Fibroblast of lung (primary cell): ENCODE results near the gene IFIT1. TPM values are rescaled to one million over a fixed set of nuclear protein-coding genes. Genes with fewer than 3 reads are reported as not detected.
A peak's percentile ranks its signal among the peaks of the same experiment; 100 is the strongest.

Experiments
- DNase-seq, 2 donors: peaks; one replicate each; pipeline versions ENCODE4 v3.0.0 to v3.0.0-alpha.2; 2010; ENCODE audit warnings: low read depth in 2 of 2
- H2AFZ ChIP-seq: 2 replicates; pipeline ENCODE4 v1.5.1; 2012; ENCODE audit warnings: low read length, control low read depth, inconsistent platforms
- H3K27ac ChIP-seq: 2 replicates; pipeline ENCODE4 v1.5.1; 2011; ENCODE audit warnings: low read length, control low read depth; ENCODE audit not compliant: insufficient read depth
- H3K27me3 ChIP-seq: 2 replicates; pipeline ENCODE4 v1.5.1; 2011; ENCODE audit warnings: mild to moderate bottlenecking, low read length; ENCODE audit not compliant: control insufficient read depth, insufficient read depth
- H3K36me3 ChIP-seq: 2 replicates; pipeline ENCODE4 v1.5.1; 2011; ENCODE audit warnings: low read length; ENCODE audit not compliant: control insufficient read depth, insufficient read depth
- H3K4me1 ChIP-seq: 2 replicates; pipeline ENCODE4 v1.5.1; 2011; ENCODE audit warnings: low read length; ENCODE audit not compliant: control insufficient read depth, insufficient read depth; ENCODE audit errors: extremely low read depth
- H3K4me2 ChIP-seq: 2 replicates; pipeline ENCODE4 v1.5.1; 2011; ENCODE audit warnings: low read length, control low read depth; ENCODE audit not compliant: insufficient read depth; ENCODE audit errors: extremely low read depth
- H3K4me3 ChIP-seq, 4 experiments: fragments of 200-600 bp in 1 of 4; sonication (generic) in 1 of 4; replicated peaks in 1 of 4; 2 replicates each; pipeline ENCODE4 v1.5.1; 2011 to 2016; ENCODE audit warnings: low read length in 4 of 4, low read depth in 3 of 4, mild to moderate bottlenecking in 3 of 4, control low read depth in 2 of 4, inconsistent platforms in 1 of 4, mixed read lengths in 1 of 4; ENCODE audit not compliant: insufficient read depth in 1 of 4; ENCODE audit errors: control extremely low read depth in 1 of 4
- H3K79me2 ChIP-seq: 2 replicates; pipeline ENCODE4 v1.5.1; 2012; ENCODE audit warnings: mild to moderate bottlenecking, low read length, inconsistent platforms; ENCODE audit not compliant: control insufficient read depth, insufficient read depth
- H3K9ac ChIP-seq: 2 replicates; pipeline ENCODE4 v1.5.1; 2011; ENCODE audit warnings: mild to moderate bottlenecking, low read length, control low read depth; ENCODE audit not compliant: insufficient read depth
- H3K9me3 ChIP-seq: 2 replicates; pipeline ENCODE4 v1.5.1; 2012; ENCODE audit warnings: low read depth, low read length; ENCODE audit not compliant: control insufficient read depth, insufficient read depth
- H4K20me1 ChIP-seq: 2 replicates; pipeline ENCODE4 v1.5.1; 2011; ENCODE audit warnings: low read length; ENCODE audit not compliant: control insufficient read depth, insufficient read depth; ENCODE audit errors: extremely low read depth
- EZH2 ChIP-seq: IDR thresholded peaks from 2 replicates; pipeline ENCODE4 v1.5.1; 2012; ENCODE audit warnings: low read length, control low read depth, mild to moderate bottlenecking; ENCODE audit errors: missing control alignments
- polyA plus RNA-seq, 2 donors: library from polyadenylated mRNA; depleted of rRNA in 1 of 2; stranded (reverse) in 1 of 2; unstranded in 1 of 2; fragments of >200 nt; gene quantifications; 2 replicates each; pipeline ENCODE4 v1.2.1, GENCODE V29; 2011 to 2012; ENCODE audit warnings: missing spikeins in 1 of 2
- total RNA-seq: library from RNA; depleted of rRNA; stranded (reverse); fragments of >200 nt; gene quantifications from 2 replicates; pipeline ENCODE4 v1.2.1, GENCODE V29; 2014
- TF ChIP-seq, protein P1 (sequence below), 2 donors: IDR thresholded peaks in 1 of 2; conservative IDR thresholded peaks in 1 of 2; 1 replicate in 1 of 2; 2 replicates in 1 of 2; pipeline ENCODE4 v1.5.1; 2011 to 2012; ENCODE audit warnings: low read length in 2 of 2, control low read depth in 1 of 2, inconsistent platforms in 1 of 2, low read depth in 1 of 2, mild to moderate bottlenecking in 1 of 2

The IFIT1 gene
- total and polyA plus RNA-seq, 2 donors (not counting 1 experiment from before 2014, with no cell fraction given): 25.8 to 71.4 TPM

DNA sequence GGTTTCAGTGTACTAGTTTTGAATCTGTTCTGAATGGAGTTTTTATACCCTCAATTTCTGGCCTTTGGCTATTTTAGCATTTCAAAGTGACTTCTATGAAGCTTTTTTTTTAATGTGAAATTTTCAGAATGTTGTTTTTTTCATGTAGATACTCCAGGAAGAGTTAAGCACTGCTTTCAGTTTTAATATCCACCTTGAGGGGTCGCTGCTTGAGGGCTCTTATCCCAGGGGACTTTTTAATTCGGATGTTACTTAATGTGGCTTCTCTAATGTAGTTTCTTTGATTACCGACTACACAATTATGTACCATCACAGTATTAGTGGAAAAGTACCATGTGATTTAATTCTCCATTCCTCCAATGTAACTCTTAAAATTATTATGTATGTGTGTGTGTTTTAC, 27.1 kb downstream of the IFIT1 start:
- no peak overlapping the region for H3K9ac ChIP-seq
- DNase-seq: peak; percentile 21 to 62
- peak overlapping the region in 1 of 4 experiments; percentile 35 for H3K4me3 ChIP-seq
- H3K27me3 ChIP-seq: no peaks in the 10 kb centered on the region
- no peak overlapping the region for H2AFZ ChIP-seq
- H3K4me1 ChIP-seq: peaks cover 5% of the 10 kb centered on the region
- TF ChIP-seq, protein P1, sequence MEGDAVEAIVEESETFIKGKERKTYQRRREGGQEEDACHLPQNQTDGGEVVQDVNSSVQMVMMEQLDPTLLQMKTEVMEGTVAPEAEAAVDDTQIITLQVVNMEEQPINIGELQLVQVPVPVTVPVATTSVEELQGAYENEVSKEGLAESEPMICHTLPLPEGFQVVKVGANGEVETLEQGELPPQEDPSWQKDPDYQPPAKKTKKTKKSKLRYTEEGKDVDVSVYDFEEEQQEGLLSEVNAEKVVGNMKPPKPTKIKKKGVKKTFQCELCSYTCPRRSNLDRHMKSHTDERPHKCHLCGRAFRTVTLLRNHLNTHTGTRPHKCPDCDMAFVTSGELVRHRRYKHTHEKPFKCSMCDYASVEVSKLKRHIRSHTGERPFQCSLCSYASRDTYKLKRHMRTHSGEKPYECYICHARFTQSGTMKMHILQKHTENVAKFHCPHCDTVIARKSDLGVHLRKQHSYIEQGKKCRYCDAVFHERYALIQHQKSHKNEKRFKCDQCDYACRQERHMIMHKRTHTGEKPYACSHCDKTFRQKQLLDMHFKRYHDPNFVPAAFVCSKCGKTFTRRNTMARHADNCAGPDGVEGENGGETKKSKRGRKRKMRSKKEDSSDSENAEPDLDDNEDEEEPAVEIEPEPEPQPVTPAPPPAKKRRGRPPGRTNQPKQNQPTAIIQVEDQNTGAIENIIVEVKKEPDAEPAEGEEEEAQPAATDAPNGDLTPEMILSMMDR (conservative IDR thresholded peaks at IDR 0.05 in 1 of 2, IDR thresholded peaks at IDR 0.05 in 1 of 2; ENCODE audit: low read depth in 1 of 2, low read length in 2 of 2): peak; percentile 62 to 63
- no peak for TF ChIP-seq EZH2
- H4K20me1 ChIP-seq: no peaks in the 10 kb centered on the region
- H3K79me2 ChIP-seq: peaks cover 24% of the 10 kb centered on the region
- H3K9me3 ChIP-seq: no peaks in the 10 kb centered on the region
- peak overlapping the region; percentile 15 for H3K4me2 ChIP-seq
- no peaks in the 10 kb centered on the region for H3K36me3 ChIP-seq
- H3K27ac ChIP-seq: no peak overlapping the region

DNA sequence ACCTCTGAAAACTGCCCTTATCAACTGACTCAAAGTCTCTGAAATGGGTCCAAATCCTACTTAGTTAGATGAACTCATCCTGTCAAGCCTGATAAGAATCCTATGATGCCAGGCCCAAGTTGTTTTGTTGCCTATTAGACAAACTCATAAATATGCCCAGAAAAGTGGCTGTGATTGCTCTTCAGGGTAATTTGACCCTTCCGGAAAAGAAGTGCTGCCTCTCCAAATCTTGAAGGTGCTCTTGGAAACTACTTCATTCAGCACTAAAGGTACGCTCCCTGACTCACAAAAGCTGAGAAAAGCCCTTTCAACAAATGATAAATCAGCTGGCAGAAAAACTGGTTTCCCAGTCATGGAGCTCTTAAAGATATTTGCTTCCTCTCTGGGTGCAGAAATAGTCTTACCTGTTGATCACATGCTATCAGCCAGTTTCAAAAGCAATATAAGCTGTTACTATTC, 28.6 kb downstream of the IFIT1 start:
- no peak overlapping the region for H3K4me3 ChIP-seq
- peaks cover 3% of the 10 kb centered on the region for H3K4me1 ChIP-seq
- no peaks in the 10 kb centered on the region for H3K36me3 ChIP-seq
- H2AFZ ChIP-seq: no peak overlapping the region
- no peaks in the 10 kb centered on the region for H3K27me3 ChIP-seq
- H3K79me2 ChIP-seq: peaks cover 16% of the 10 kb centered on the region
- TF ChIP-seq, protein P1 (conservative IDR thresholded peaks at IDR 0.05 in 1 of 2, IDR thresholded peaks at IDR 0.05 in 1 of 2; ENCODE audit: low read depth in 1 of 2, low read length in 2 of 2): no peak
- H3K9me3 ChIP-seq: no peaks in the 10 kb centered on the region
- no peak overlapping the region for H3K9ac ChIP-seq
- no peak overlapping the region for H3K27ac ChIP-seq
- DNase-seq: no peak
- H4K20me1 ChIP-seq: no peaks in the 10 kb centered on the region
- H3K4me2 ChIP-seq: no peak overlapping the region

DNA sequence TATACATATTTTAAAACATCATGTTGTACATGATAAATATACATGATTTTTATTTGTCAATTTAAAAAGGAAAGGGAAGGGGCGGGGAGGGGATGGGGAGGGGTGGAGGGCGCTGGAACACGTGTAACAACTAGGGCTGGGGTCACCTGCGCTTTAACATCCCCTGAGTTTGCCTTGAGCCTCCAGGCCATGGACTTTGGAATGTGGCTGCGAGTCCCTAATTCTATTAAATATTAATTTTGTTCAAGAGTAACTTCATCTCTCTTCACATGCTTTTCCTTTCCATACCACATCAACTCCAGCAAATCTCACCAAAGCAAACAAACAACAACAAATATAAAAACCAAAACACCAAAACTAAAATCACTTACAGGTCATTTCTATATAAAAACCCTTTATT, 32.6 kb downstream of the IFIT1 start:
- H3K4me2 ChIP-seq: no peak overlapping the region
- peaks cover 18% of the 10 kb centered on the region for H3K4me1 ChIP-seq
- TF ChIP-seq, protein P1 (conservative IDR thresholded peaks at IDR 0.05 in 1 of 2, IDR thresholded peaks at IDR 0.05 in 1 of 2; ENCODE audit: low read depth in 1 of 2, low read length in 2 of 2): no peak
- no peak for TF ChIP-seq EZH2
- no peak overlapping the region for H3K4me3 ChIP-seq
- no peak overlapping the region for H2AFZ ChIP-seq
- no peak for DNase-seq
- H4K20me1 ChIP-seq: no peaks in the 10 kb centered on the region
- no peaks in the 10 kb centered on the region for H3K9me3 ChIP-seq
- no peak overlapping the region for H3K27ac ChIP-seq
- H3K36me3 ChIP-seq: no peaks in the 10 kb centered on the region
- H3K9ac ChIP-seq: no peak overlapping the region
- H3K79me2 ChIP-seq: no peaks in the 10 kb centered on the region
- H3K27me3 ChIP-seq: no peaks in the 10 kb centered on the region
